Mononuclear cell (primary cell): ENCODE results near the gene USP24. TPM values are rescaled to one million over a fixed set of nuclear protein-coding genes. Genes with fewer than 3 reads are reported as not detected.
"Not testable (repeated sequence)": the region's sequence is repeated elsewhere in the genome, so short reads cannot be mapped to it uniquely, and the experiment has no call there.

ENCODE experiments used
- H3K27me3 ChIP-seq: 2 replicates; pipeline ENCODE4 v1.6.0; 2011; ENCODE audit warnings: low read length, control low read depth; ENCODE audit not compliant: insufficient read depth
- H3K4me1 ChIP-seq: 2 replicates; pipeline ENCODE4 v1.5.1; 2011; ENCODE audit warnings: mild to moderate bottlenecking, low read length, control low read depth; ENCODE audit not compliant: insufficient read depth
- H3K4me3 ChIP-seq: 2 replicates; pipeline ENCODE4 v1.5.1; 2011; ENCODE audit warnings: mild to moderate bottlenecking, low read length, moderate library complexity
- H3K9me3 ChIP-seq: 2 replicates; pipeline ENCODE4 v1.5.1; 2011; ENCODE audit warnings: low read depth, mild to moderate bottlenecking, control low read depth, low read length
- total RNA-seq: library from RNA; depleted of rRNA; stranded (reverse); fragments of >200 nt; gene quantifications from one replicate; pipeline ENCODE4 v1.2.3, GENCODE V29; 2012

Gene USP24
- total RNA-seq, 1 donor, result 101 TPM

- no peak overlapping the region for H3K4me3 ChIP-seq
- no peaks in the 10 kb centered on the region for H3K27me3 ChIP-seq
- peaks cover 37% of the 10 kb centered on the region for H3K4me1 ChIP-seq
- H3K9me3 ChIP-seq, result no peaks in the 10 kb centered on the region
These were observed 18.6 kb downstream of the USP24 start for GRCh38 chr1:55196433-55197035.

GRCh38 chr1:55195521-55196233 lies 19.5 kb downstream of the USP24 start:
- H3K9me3 ChIP-seq, result no peaks in the 10 kb centered on the region
- H3K4me1 ChIP-seq, result peaks cover 30% of the 10 kb centered on the region
- no peaks in the 10 kb centered on the region for H3K27me3 ChIP-seq
- H3K4me3 ChIP-seq, result no peak overlapping the region

GRCh38 chr1:55194851-55195250 lies 20.3 kb downstream of the USP24 start:
- no peak overlapping the region for H3K4me3 ChIP-seq
- H3K27me3 ChIP-seq, result no peaks in the 10 kb centered on the region
- H3K9me3 ChIP-seq, result no peaks in the 10 kb centered on the region
- peaks cover 30% of the 10 kb centered on the region for H3K4me1 ChIP-seq

- Histone ChIP-seq H3K4me1 (peaks cover 30% of the 10 kb centered on the region), H3K4me3 (no peak overlapping the region), H3K27me3 (no peaks in the 10 kb centered on the region), H3K9me3 (no peaks in the 10 kb centered on the region)
These were observed 23.1 kb downstream of the USP24 start for GRCh38 chr1:55192093-55192492.

GRCh38 chr1:55191219-55191952 lies 23.8 kb downstream of the USP24 start:
- not testable (repeated sequence) for H3K4me3 ChIP-seq, H3K9me3 ChIP-seq, H3K27me3 ChIP-seq
- peaks cover 23% of the 10 kb centered on the region for H3K4me1 ChIP-seq

GRCh38 chr1:55190109-55190508 lies 25.1 kb downstream of the USP24 start:
- Histone ChIP-seq H3K9me3 (no peaks in the 10 kb centered on the region), H3K27me3 (no peaks in the 10 kb centered on the region), H3K4me1 (peaks cover 10% of the 10 kb centered on the region), H3K4me3 (no peak overlapping the region)

- peaks cover 10% of the 10 kb centered on the region for H3K9me3 ChIP-seq
These were observed 26.3 kb downstream of the USP24 start for GRCh38 chr1:55188909-55189308.

GRCh38 chr1:55185832-55186231 lies 29.3 kb downstream of the USP24 start:
- Histone ChIP-seq H3K4me1 (no peaks in the 10 kb centered on the region), H3K4me3 (no peak overlapping the region), H3K27me3 (no peaks in the 10 kb centered on the region), H3K9me3 (peaks cover 10% of the 10 kb centered on the region)

More at GRCh38 chr1:55188909-55189308, 26.3 kb downstream of the USP24 start:
- H3K27me3 ChIP-seq, result no peaks in the 10 kb centered on the region
- no peaks in the 10 kb centered on the region for H3K4me1 ChIP-seq
- H3K4me3 ChIP-seq, result no peak overlapping the region

- Histone ChIP-seq H3K4me3 (no peak overlapping the region), H3K9me3 (peaks cover 10% of the 10 kb centered on the region), H3K4me1 (peaks cover 6% of the 10 kb centered on the region), H3K27me3 (no peaks in the 10 kb centered on the region)
These were observed 30.3 kb downstream of the USP24 start for GRCh38 chr1:55184859-55185258.

GRCh38 chr1:55181666-55182065 lies 33.5 kb downstream of the USP24 start:
- Histone ChIP-seq H3K4me1 (peaks cover 16% of the 10 kb centered on the region), H3K4me3 (no peak overlapping the region), H3K9me3 (peaks cover 10% of the 10 kb centered on the region), H3K27me3 (no peaks in the 10 kb centered on the region)

- no peaks in the 10 kb centered on the region for H3K27me3 ChIP-seq
- H3K9me3 ChIP-seq, result peaks cover 10% of the 10 kb centered on the region
- no peak overlapping the region for H3K4me3 ChIP-seq
- H3K4me1 ChIP-seq, result peaks cover 16% of the 10 kb centered on the region
These were observed 35.0 kb downstream of the USP24 start for GRCh38 chr1:55180075-55180670.

GRCh38 chr1:55179177-55179835 lies 35.9 kb downstream of the USP24 start:
- Histone ChIP-seq H3K27me3 (no peaks in the 10 kb centered on the region), H3K4me1 (peaks cover 16% of the 10 kb centered on the region), H3K4me3 (no peak overlapping the region), H3K9me3 (peaks cover 2% of the 10 kb centered on the region)

GRCh38 chr1:55172687-55173086 lies 42.5 kb downstream of the USP24 start:
- Histone ChIP-seq H3K4me3 (no peak overlapping the region), H3K27me3 (no peaks in the 10 kb centered on the region), H3K4me1 (no peaks in the 10 kb centered on the region), H3K9me3 (no peaks in the 10 kb centered on the region)

GRCh38 chr1:55172272-55172671 lies 42.9 kb downstream of the USP24 start:
- H3K4me3 ChIP-seq, result no peak overlapping the region
- H3K4me1 ChIP-seq, result no peaks in the 10 kb centered on the region
- no peaks in the 10 kb centered on the region for H3K9me3 ChIP-seq
- H3K27me3 ChIP-seq, result no peaks in the 10 kb centered on the region

- Histone ChIP-seq H3K27me3 (no peaks in the 10 kb centered on the region), H3K9me3 (no peaks in the 10 kb centered on the region), H3K4me1 (no peaks in the 10 kb centered on the region), H3K4me3 (no peak overlapping the region)
These were observed 43.5 kb downstream of the USP24 start for GRCh38 chr1:55171694-55172093.
